CD4-positive, alpha-beta T cell treated with Interleukin-6 at 100 ng/mL for 8 hours (primary cell): Measurements from ENCODE around the gene RREB1.
A peak's percentile ranks its signal among the peaks of the same experiment; 100 is the strongest.
"Not testable (repeated sequence)": the region's sequence is repeated elsewhere in the genome, so short reads cannot be mapped to it uniquely, and the experiment has no call there.

ENCODE experiments used
- DNase-seq: peaks from one replicate; pipeline ENCODE4 v3.0.0-alpha.2; 2020; ENCODE audit warnings: mixed read lengths, low spot score

The RREB1 gene

DNA sequence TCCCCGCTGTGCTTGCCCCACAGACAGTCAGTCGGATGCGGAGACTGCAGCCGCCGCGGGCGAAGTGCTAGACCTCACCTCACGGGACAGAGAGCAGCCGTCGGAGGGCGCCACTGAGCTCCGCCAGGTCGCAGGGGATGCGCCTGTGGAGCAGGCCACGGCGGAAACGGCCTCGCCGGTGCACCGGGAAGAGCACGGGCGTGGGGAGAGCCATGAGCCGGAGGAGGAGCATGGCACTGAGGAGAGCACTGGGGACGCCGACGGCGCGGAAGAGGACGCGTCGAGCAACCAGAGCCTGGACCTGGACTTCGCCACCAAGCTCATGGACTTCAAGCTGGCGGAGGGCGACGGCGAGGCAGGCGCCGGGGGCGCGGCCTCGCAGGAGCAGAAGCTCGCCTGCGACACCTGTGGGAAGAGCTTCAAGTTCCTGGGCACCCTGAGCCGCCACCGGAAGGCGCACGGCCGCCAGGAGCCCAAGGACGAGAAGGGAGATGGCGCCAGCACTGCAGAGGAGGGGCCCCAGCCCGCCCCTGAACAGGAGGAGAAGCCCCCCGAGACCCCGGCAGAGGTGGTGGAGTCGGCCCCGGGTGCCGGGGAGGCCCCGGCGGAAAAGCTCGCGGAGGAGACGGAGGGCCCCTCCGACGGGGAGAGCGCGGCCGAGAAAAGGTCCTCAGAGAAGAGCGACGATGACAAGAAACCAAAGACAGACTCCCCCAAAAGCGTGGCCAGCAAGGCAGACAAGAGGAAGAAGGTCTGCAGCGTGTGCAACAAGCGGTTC, 138.8 kb downstream of the RREB1 start:
- DNase-seq = no peak

- no peak for DNase-seq
Measured at GRCh38 chr6:7247179-7247456, 139.4 kb downstream of the RREB1 start.

- no peak for DNase-seq
Measured at GRCh38 chr6:7247828-7248227, 140.1 kb downstream of the RREB1 start.

- DNase-seq = no peak
Measured at GRCh38 chr6:7249391-7249790, 141.6 kb downstream of the RREB1 start.

- DNase-seq = no peak
Measured at GRCh38 chr6:7249946-7250643, 142.3 kb downstream of the RREB1 start.

GRCh38 chr6:7250812-7251211, 143.1 kb downstream of the RREB1 start:
- DNase-seq = no peak

DNA sequence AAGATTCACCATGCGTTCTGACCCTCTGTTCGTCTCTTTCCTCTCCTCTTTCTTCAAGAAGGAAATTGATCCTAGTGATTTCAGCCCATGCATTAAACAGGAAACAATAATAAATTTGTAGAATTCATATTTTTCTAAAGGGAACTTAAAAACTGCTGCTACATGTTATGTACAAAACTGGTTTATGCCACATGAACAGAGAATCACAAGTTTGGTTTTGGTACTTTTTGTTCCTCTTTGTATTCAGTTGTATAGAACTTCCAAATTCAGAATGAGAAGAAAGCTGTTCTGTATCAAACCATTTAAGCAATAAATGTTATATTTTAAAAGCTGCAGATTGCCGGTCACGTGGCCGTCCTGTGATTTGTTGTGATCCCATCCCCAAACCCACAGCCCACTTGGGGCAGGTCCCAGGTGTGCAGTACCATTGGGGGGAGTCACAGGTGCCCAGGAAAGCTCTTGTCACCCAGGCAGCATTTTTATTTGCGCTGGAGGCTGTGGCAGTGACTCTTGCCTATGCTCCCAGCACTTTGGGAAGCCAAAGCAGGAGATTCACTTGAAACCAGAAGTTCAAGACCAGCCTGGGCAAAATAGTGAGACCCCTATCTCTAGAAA, 144.0 kb downstream of the RREB1 start:
- no peak for DNase-seq

DNA sequence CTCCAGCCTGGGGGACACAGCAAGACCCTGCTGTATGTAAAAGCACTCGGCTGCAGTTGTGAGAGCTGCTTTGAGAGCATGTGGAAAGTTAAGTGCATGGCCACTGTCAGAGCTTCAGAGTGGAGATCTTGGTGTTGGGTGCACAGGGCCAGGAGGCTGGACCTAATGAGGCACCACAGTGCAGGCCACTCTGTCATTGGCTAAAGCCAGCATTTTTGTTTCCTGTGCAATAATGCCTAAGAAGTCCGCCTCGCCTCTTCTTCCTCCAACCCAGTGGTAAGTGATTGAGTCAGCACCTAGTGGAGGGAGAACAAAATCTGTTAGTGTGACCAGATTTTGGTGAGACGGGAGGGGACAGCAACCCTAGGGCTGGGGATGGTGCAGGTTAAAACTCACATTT, 144.6 kb downstream of the RREB1 start:
- DNase-seq = no peak

DNA sequence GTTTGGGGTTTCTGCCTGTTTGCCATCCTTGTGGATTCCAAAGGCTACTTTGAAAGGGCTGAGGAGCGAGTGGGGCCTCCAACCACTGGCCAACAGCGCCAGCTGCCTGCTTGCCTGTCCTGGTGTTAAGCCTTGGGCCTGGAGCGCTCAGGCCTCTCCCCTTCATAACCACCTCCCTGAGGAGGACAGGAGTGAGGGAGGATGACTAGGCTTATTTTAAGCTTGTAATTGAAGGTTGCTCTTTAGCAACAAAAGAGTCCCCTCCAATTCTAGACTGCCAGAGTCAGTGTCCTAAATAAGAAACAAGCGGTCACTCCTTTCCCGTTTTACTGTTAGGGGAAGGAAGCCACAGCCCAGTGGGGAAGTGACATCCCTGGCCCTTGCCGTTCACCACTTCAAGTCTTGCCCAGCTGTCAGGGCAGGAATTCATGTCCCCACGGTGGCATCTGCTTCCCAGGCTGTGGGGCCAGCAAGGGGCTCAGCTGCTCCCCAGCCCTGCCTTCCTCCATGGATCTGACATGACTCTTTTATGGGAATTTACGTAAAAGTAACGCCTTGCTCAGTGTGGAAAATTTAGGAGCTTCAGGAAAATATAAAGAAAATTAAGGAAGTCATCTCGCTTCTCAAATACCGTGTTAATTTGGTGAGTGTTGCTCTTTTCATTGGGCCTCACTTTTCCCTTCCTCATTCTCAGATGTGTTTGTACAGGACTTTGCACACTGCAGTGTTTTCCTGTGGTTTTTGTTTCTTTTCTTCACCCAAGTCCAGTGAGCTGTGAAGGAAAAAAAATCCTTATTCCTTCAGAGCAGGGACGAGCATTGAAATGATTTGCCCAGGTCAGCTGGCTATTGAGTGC, 147.4 kb downstream of the RREB1 start:
- no peak for DNase-seq

- no peak for DNase-seq
Measured at GRCh38 chr6:7255918-7256317, 148.2 kb downstream of the RREB1 start.

DNA sequence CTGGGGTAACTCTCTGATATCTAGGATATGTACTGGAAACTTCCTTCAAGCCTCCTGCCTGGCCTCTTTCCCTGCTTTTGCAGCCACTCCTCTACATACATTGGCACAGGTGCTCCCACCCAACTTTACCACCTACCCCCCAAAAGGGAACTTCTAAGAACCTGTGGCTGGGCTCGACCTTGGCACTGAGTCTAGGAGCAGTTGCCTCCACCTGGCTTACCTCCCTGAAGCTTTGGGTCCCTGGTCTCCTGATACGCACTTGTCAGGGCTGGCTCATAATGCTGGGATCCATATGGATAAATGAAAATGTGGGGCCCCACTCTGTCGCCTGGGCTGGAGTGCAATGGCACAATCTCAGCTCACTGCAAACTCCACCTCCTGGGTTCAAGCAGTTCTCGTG, 149.0 kb downstream of the RREB1 start:
- no peak for DNase-seq

DNA sequence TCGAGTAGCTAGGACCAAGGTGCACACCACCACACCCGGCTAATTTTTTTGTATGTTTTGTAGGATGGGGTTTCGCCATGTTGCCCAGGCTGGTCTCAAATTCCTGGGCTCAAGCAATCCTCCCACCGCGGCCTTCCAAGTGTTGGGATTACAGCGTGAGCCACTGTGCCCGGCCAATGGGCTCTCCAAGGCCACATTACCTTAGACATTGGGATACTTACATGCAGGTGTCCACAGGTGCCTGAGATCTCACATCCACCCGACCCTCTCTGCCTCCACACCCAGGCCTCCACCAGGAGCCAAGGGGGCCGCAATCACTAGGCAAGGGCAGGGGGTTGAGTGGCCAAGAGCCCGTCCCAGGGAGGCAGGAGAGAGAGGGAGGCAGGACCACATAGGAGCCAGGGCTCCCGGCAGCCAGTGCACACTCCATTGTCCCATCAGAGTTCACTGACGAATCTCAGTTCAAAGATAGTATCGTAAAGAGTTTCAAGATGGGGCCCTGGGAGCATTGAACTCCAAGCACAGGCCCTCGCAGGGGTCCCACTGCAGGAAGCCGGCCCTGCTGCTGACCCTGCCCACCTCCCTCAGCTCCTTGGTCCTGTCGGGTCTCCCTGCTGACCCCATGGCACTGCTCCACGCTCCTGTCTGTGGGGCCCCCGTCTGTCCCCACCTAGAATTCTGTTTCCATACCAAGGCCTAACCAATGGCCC, 149.9 kb downstream of the RREB1 start:
- DNase-seq = no peak

- DNase-seq = no peak
Measured at GRCh38 chr6:7258231-7258763, 150.5 kb downstream of the RREB1 start.

DNA sequence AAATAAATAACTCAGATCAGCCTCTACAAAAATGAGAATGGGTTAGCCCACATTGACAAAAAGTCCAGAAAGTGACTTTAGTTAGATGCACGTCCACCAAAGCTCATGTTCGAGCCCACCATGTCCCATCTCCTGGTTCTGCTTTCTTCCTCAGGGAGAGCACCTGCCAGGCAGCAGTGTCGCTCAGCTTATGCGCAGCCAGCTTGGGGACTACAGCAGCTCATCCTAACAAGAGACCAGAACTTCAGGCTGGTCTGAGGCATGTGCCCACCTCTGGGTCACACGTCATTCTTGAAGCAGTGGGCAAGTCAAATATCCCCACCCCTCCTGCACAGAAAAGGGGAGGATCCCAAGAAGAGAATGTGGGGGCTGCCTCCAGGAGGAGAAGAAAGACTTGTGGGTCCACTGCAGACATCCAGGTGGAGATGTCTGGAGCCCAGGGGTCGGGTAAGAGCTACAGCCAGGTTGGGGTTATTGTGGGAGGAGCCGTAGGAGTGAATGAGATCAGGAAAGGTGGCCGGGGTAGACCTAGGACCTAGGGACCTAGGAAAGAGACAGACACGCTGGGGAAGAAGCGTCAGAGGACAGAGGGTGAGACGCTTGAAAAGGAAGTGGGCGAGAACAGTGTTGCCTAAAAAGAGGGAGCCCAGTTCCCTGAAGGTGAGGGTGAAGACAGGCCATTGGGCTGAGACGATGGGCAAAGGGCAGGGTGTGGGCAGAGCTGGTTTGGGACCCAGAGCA, 152.7 kb downstream of the RREB1 start:
- no peak for DNase-seq

GRCh38 chr6:7261032-7261841, 153.5 kb downstream of the RREB1 start:
- DNase-seq = peak; percentile 10

DNA sequence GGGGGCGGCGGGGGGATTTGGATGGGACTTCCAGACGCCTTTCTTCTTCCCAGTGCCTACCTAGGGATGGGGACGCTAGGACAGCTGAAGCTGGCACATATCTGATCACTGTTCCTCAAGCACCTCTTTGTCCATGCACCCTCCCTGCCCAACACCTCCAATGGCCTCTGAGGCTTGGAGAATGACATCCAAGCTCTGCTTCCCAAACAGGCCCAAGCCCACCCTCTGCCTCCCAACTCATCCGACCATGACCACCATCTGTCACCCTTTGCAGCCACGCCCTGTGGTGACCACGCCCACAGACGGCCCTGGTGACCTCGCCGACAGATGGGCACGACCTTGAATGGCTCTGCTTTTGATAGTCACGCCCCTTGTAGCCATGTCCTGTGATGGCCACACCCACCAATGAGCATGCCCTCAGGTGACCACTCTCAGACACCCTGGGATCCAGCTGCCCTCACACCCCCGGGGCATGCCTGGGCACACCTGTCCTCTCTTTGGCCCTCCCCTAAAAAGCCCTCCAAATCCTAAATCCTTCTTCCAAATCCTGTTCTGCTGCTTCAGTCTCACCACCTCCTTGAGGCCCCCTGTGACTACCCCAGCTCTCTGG, 154.2 kb downstream of the RREB1 start:
- DNase-seq = no peak

DNA sequence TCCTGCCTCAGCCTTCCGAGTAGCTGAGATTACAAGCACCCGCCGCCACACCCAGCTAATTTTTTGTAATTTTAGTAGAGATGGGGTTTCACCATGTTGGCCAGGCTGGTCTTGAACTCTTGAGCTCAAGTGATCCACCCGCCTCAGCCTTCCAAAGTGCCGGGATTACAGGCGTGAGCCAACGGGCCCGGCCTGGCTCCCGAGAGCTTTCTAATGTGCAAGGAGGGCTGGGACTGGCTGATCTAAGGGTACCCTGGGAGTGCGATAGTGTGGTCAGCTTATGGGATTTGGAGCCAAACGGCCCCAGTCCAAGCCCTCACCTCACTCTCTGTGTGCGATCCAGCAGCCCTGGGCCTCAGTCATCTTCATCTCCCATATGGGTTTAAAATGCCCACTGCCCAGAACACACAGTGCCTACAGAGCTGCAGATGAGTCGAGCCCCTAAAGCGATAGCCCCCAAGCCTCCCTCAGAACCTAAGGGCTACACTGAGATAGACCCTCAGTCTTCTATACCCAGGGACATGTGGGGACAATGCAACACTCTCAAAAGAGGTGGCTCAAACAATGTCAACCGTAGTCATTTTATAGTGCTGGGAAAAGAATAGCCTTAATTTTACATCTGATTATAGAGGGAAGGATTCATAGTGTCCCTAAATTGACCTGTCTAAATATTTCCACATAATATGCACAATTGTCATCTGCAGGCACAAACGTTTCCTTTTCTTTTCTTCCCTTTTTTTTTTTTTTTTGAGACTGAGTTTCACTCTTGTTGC, 155.2 kb downstream of the RREB1 start:
- no peak for DNase-seq

DNA sequence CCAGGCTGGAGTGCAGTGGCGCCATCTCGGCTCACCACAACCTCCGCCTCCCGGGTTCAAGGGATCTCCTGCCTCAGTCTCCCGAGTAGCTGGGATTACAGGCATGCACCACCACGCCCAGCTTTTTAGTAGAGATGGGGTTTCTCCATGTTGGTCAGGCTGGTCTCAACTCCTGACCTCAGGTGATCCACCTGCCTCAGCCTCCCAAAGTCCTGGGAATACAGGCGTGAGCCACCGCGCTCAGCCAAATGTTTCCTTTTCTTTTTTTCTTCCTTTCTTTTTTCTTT, 155.7 kb downstream of the RREB1 start:
- not testable (repeated sequence) for DNase-seq

DNA sequence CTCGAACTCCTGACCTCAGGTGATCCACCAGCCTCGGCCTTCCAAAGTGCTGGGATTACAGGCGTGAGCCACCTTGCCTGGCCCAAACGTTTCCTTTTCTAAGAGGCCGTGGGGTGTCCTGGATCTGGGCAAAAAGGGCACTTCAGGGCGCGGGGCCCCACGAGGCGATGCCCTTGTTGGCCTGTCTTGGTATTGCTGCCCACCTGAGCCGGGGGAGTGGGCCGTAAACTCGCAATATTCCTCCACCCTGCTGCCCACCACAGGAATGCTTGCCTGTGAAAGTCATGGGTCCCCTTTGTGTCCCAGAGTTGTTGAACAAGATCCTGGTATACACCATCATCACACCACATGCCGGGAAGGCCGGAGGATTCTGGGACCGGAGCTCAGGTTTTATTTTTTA, 156.3 kb downstream of the RREB1 start:
- DNase-seq = no peak
